Gastroesophageal sphincter (tissue), 3 donors: ENCODE data around the gene AUTS2.

Source experiments
- EP300 ChIP-seq: sonication (generic); formaldehyde crosslinking; IDR thresholded peaks from one replicate; pipeline ENCODE4 v1.6.1; 2017; ENCODE audit warnings: antibody characterized with exemption, mild to moderate bottlenecking
- POLR2A ChIP-seq, 2 donors: fragments of 450-650 bp; IDR thresholded peaks; one replicate each; pipeline ENCODE4 v1.6.1; 2017; ENCODE audit warnings: antibody characterized with exemption in 2 of 2, mild to moderate bottlenecking in 2 of 2, moderate library complexity in 1 of 2
- TF ChIP-seq, protein P1 (sequence below), 4 experiments: fragments of 200-600 bp in 2 of 4; fragments of 450-650 bp in 2 of 4; sonication (generic) in 1 of 4; IDR thresholded peaks; one replicate each; pipeline ENCODE4 v1.5.1; 2017 to 2019; ENCODE audit warnings: antibody characterized with exemption in 4 of 4, mild to moderate bottlenecking in 2 of 4, moderate library complexity in 2 of 4

- TF ChIP-seq POLR2A (IDR thresholded peaks at IDR 0.05) (no peak), EP300 (no peak)
- TF ChIP-seq, protein P1, sequence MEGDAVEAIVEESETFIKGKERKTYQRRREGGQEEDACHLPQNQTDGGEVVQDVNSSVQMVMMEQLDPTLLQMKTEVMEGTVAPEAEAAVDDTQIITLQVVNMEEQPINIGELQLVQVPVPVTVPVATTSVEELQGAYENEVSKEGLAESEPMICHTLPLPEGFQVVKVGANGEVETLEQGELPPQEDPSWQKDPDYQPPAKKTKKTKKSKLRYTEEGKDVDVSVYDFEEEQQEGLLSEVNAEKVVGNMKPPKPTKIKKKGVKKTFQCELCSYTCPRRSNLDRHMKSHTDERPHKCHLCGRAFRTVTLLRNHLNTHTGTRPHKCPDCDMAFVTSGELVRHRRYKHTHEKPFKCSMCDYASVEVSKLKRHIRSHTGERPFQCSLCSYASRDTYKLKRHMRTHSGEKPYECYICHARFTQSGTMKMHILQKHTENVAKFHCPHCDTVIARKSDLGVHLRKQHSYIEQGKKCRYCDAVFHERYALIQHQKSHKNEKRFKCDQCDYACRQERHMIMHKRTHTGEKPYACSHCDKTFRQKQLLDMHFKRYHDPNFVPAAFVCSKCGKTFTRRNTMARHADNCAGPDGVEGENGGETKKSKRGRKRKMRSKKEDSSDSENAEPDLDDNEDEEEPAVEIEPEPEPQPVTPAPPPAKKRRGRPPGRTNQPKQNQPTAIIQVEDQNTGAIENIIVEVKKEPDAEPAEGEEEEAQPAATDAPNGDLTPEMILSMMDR (IDR thresholded peaks at IDR 0.05): no peak
These were observed 1179.0 kb downstream of the AUTS2 start for GRCh38 chr7:70777251-70777650.
